Activated T-cell treated with anti-CD3 and anti-CD28 coated beads for 1 hour (primary cell): ENCODE measurements around the gene DCAF11.
A peak's percentile ranks its signal among the peaks of the same experiment; 100 is the strongest.

Source experiments
- DNase-seq: peaks from one replicate; pipeline ENCODE4 v3.0.0-alpha.2; 2020; ENCODE audit warnings: low read depth

Gene DCAF11

GRCh38 chr14:24079491-24080141 lies 35.0 kb upstream of the DCAF11 start:
- no peak for DNase-seq

- no peak for DNase-seq
Observed at GRCh38 chr14:24080142-24080530, 34.4 kb upstream of the DCAF11 start.

- peak; percentile 59 for DNase-seq
Observed at GRCh38 chr14:24080888-24081738, 33.5 kb upstream of the DCAF11 start.

GRCh38 chr14:24081739-24082211 lies 32.8 kb upstream of the DCAF11 start:
- DNase-seq: no peak

- DNase-seq: no peak
Observed at GRCh38 chr14:24082411-24083080, 32.0 kb upstream of the DCAF11 start.

GRCh38 chr14:24083462-24083861 lies 31.1 kb upstream of the DCAF11 start:
- DNase-seq: no peak

GRCh38 chr14:24084440-24084839 lies 30.1 kb upstream of the DCAF11 start:
- DNase-seq: no peak

- DNase-seq: no peak
Observed at GRCh38 chr14:24085215-24085614, 29.4 kb upstream of the DCAF11 start.

- DNase-seq: no peak
Observed at GRCh38 chr14:24086193-24086955, 28.2 kb upstream of the DCAF11 start.

- DNase-seq: no peak
Observed at GRCh38 chr14:24087004-24087403, 27.6 kb upstream of the DCAF11 start.

GRCh38 chr14:24088095-24088494 lies 26.5 kb upstream of the DCAF11 start:
- no peak for DNase-seq

- DNase-seq: no peak
Observed at GRCh38 chr14:24089890-24090289, 24.7 kb upstream of the DCAF11 start.

GRCh38 chr14:24092110-24092504 lies 22.5 kb upstream of the DCAF11 start:
- no peak for DNase-seq

- no peak for DNase-seq
Observed at GRCh38 chr14:24092505-24093206, 21.9 kb upstream of the DCAF11 start.

GRCh38 chr14:24093207-24093900 lies 21.2 kb upstream of the DCAF11 start:
- DNase-seq: no peak

GRCh38 chr14:24093901-24094840 lies 20.4 kb upstream of the DCAF11 start, which contains the start of gene PCK2:
Gene PCK2 (plus strand): TSS chr14:24094311. CDS start chr14:24094406, 95 bp downstream.
- peak; percentile 69 for DNase-seq

GRCh38 chr14:24094841-24095270 lies 19.7 kb upstream of the DCAF11 start:
- DNase-seq: no peak

- DNase-seq: no peak
Observed at GRCh38 chr14:24095271-24096068, 19.1 kb upstream of the DCAF11 start.
